GM21723 (cell line): Measurements from ENCODE around the gene OSBP2.

Experiments
- ATAC-seq: cut with Tn5 transposase; IDR thresholded peaks from one replicate; pipeline ENCODE4 v1.9.1; 2021; ENCODE audit warnings: mild to moderate bottlenecking, moderate library complexity; ENCODE audit not compliant: unreplicated experiment

OSBP2 gene

GRCh38 chr22:30830907-30831306 lies 136.2 kb downstream of the OSBP2 start:
- ATAC-seq, result no peak

- no peak for ATAC-seq
Measured at GRCh38 chr22:30832407-30832987, 137.8 kb downstream of the OSBP2 start.

- ATAC-seq, result no peak
Measured at GRCh38 chr22:30833322-30833721, 138.6 kb downstream of the OSBP2 start.

GRCh38 chr22:30837531-30837930 lies 142.9 kb downstream of the OSBP2 start:
- ATAC-seq, result no peak

- no peak for ATAC-seq
Measured at GRCh38 chr22:30838111-30838510, 143.4 kb downstream of the OSBP2 start.

- no peak for ATAC-seq
Measured at GRCh38 chr22:30841273-30841672, 146.6 kb downstream of the OSBP2 start.

- ATAC-seq, result no peak
Measured at GRCh38 chr22:30843245-30843644, 148.6 kb downstream of the OSBP2 start.

GRCh38 chr22:30847583-30847982 lies 152.9 kb downstream of the OSBP2 start:
- ATAC-seq, result no peak

- ATAC-seq, result no peak
Measured at GRCh38 chr22:30855266-30855665, 160.6 kb downstream of the OSBP2 start.

GRCh38 chr22:30855677-30856518 lies 161.2 kb downstream of the OSBP2 start:
- no peak for ATAC-seq

GRCh38 chr22:30856741-30857502 lies 162.2 kb downstream of the OSBP2 start:
- no peak for ATAC-seq

GRCh38 chr22:30857791-30858190 lies 163.1 kb downstream of the OSBP2 start:
- ATAC-seq, result no peak

- no peak for ATAC-seq
Measured at GRCh38 chr22:30858976-30859713, 164.5 kb downstream of the OSBP2 start.

GRCh38 chr22:30859714-30860095 lies 165.0 kb downstream of the OSBP2 start:
- no peak for ATAC-seq

GRCh38 chr22:30860176-30861105 lies 165.8 kb downstream of the OSBP2 start:
- no peak for ATAC-seq

GRCh38 chr22:30861131-30861530 lies 166.5 kb downstream of the OSBP2 start:
- ATAC-seq, result no peak

- ATAC-seq, result no peak
Measured at GRCh38 chr22:30861688-30862552, 167.2 kb downstream of the OSBP2 start.

- no peak for ATAC-seq
Measured at GRCh38 chr22:30863081-30863833, 168.6 kb downstream of the OSBP2 start.
